K562 (cell line): ENCODE data around the gene PIANP. TPM values are rescaled to one million over a fixed set of nuclear protein-coding genes. Genes with fewer than 3 reads are reported as not detected.

Source experiments
- ELF1 ChIP-seq: fragments of 200-800 bp; sonication (Bioruptor generic); IDR thresholded peaks from 2 replicates; pipeline ENCODE4 v1.6.1; 2016; ENCODE audit warnings: missing genetic modification characterization, missing compliant biosample characterization
- ETS2 ChIP-seq: IDR thresholded peaks from 2 replicates; pipeline ENCODE4 v1.6.1; 2016; ENCODE audit warnings: borderline replicate concordance, missing genetic modification characterization, mild to moderate bottlenecking, moderate library complexity, missing compliant biosample characterization; ENCODE audit not compliant: poor library complexity, severe bottlenecking
- EWSR1 ChIP-seq: fragments of 450-650 bp; IDR thresholded peaks from 2 replicates; pipeline ENCODE4 v1.6.1; 2018; ENCODE audit warnings: borderline replicate concordance, mild to moderate bottlenecking, low read depth, moderate library complexity; ENCODE audit not compliant: partially characterized antibody
- FOXP1 ChIP-seq: sonication (generic); formaldehyde crosslinking; IDR thresholded peaks from 2 replicates; pipeline ENCODE4 v1.8.0; 2022; ENCODE audit warnings: mild to moderate bottlenecking, missing genetic modification reagents
- HMBOX1 ChIP-seq: sonication (generic); IDR thresholded peaks from 2 replicates; pipeline ENCODE4 v1.6.1; 2016
- LARP7 ChIP-seq: fragments of 450-650 bp; IDR thresholded peaks from 2 replicates; pipeline ENCODE4 v1.6.1; 2016
- MTA1 ChIP-seq: fragments of 450-650 bp; IDR thresholded peaks from 2 replicates; pipeline ENCODE4 v1.6.1; 2017; ENCODE audit warnings: borderline replicate concordance
- MTF1 ChIP-seq: fragments of 250-450 bp; sonication (Bioruptor Pico); IDR thresholded peaks from 2 replicates; pipeline ENCODE4 v1.9.0; 2021; ENCODE audit warnings: moderate library complexity, mild to moderate bottlenecking, inconsistent platforms, borderline replicate concordance
- POLR2H ChIP-seq: IDR thresholded peaks from 2 replicates; pipeline ENCODE4 v1.6.1; 2016; ENCODE audit warnings: missing genetic modification characterization, low read depth, mild to moderate bottlenecking, control low read depth, missing compliant biosample characterization, moderate library complexity
- RFX7 ChIP-seq: fragments of 250-450 bp; sonication (Bioruptor Pico); IDR thresholded peaks from 2 replicates; pipeline ENCODE4 v1.5.1; 2021; ENCODE audit warnings: mild to moderate bottlenecking
- SMAD4 ChIP-seq: fragments of 250-450 bp; sonication (Bioruptor Pico); conservative IDR thresholded peaks from 2 replicates; pipeline ENCODE4 v1.8.0; 2021; ENCODE audit warnings: inconsistent platforms, mild to moderate bottlenecking, moderate library complexity
- SNAPC5 ChIP-seq: fragments of 250-450 bp; sonication (Bioruptor Pico); IDR thresholded peaks from 2 replicates; pipeline ENCODE4 v1.8.0; 2021; ENCODE audit warnings: moderate library complexity, mild to moderate bottlenecking, inconsistent platforms
- XRCC4 ChIP-seq: IDR thresholded peaks from one replicate; pipeline ENCODE4 v1.6.1; 2011; ENCODE audit not compliant: insufficient read depth, insufficient read length; ENCODE audit errors: extremely low read depth
- ZBTB1 ChIP-seq: sonication (generic); formaldehyde crosslinking; IDR thresholded peaks from 2 replicates; pipeline ENCODE4 v1.8.1; 2023; ENCODE audit warnings: missing genetic modification reagents, low read depth, mild to moderate bottlenecking, borderline replicate concordance
- ZKSCAN1 ChIP-seq: fragments of 150-350 bp; IDR thresholded peaks from 2 replicates; pipeline ENCODE4 v1.6.1; 2016; ENCODE audit warnings: low read depth, low read length
- ZNF184 ChIP-seq: sonication (generic); formaldehyde crosslinking; IDR thresholded peaks from 2 replicates; pipeline ENCODE4 v1.5.0; 2020; ENCODE audit warnings: missing genetic modification reagents
- ZNF316 ChIP-seq: fragments of 450-650 bp; IDR thresholded peaks from 2 replicates; pipeline ENCODE4 v1.6.1; 2016
- ZNF445 ChIP-seq: fragments of 250-450 bp; sonication (Bioruptor Pico); IDR thresholded peaks from 2 replicates; pipeline ENCODE4 v1.4.0; 2020; ENCODE audit warnings: low read depth, mild to moderate bottlenecking, moderate library complexity
- polyA plus RNA-seq, 8 experiments: library from polyadenylated mRNA; depleted of rRNA in 4 of 8; stranded (reverse) in 5 of 8; unstranded in 3 of 8; fragments of >200 nt; fragmentation: Nextera tagmentation in 2 of 8; fragmentation: Illumina TruSeq in 1 of 8; extraction: Ambion mirVana in 2 of 8; extraction: Trizol in 1 of 8; gene quantifications; 2 replicates each; pipeline versions ENCODE4 v1.2.1 to v1.2.3, GENCODE V29; 2011 to 2014; ENCODE audit warnings: inconsistent platforms in 1 of 8, missing spikeins in 1 of 8
- total RNA-seq, 7 experiments: library from RNA; depleted of rRNA in 6 of 7; stranded (reverse); fragments of >200 nt in 6 of 7; fragmentation: Illumina TruSeq in 2 of 7; extraction: Trizol in 2 of 7; gene quantifications; 2 replicates each; pipeline versions ENCODE4 v1.2.1 to v1.2.3, GENCODE V29; 2011 to 2021; ENCODE audit warnings: low replicate concordance in 1 of 7
- TF ChIP-seq, protein P1 (sequence below): fragments of 450-650 bp; IDR thresholded peaks from 2 replicates; pipeline ENCODE4 v1.6.1; 2018; ENCODE audit not compliant: partially characterized antibody
- TF ChIP-seq, protein P2 (sequence below): conservative IDR thresholded peaks from 2 replicates; pipeline ENCODE4 v1.6.1; 2011; ENCODE audit warnings: low read depth, mild to moderate bottlenecking, low read length; ENCODE audit not compliant: control insufficient read depth
- TF ChIP-seq, protein P3 (sequence below): sonication (generic); formaldehyde crosslinking; IDR thresholded peaks from 2 replicates; pipeline ENCODE4 v1.8.0; 2023; ENCODE audit warnings: mild to moderate bottlenecking, missing genetic modification reagents

PIANP gene
- total and polyA plus RNA-seq, 9 of the 15 experiments (the other 6 are each of a cell fraction or from before 2014, with no cell fraction given), result 0.07 TPM; not detected in 8

DNA sequence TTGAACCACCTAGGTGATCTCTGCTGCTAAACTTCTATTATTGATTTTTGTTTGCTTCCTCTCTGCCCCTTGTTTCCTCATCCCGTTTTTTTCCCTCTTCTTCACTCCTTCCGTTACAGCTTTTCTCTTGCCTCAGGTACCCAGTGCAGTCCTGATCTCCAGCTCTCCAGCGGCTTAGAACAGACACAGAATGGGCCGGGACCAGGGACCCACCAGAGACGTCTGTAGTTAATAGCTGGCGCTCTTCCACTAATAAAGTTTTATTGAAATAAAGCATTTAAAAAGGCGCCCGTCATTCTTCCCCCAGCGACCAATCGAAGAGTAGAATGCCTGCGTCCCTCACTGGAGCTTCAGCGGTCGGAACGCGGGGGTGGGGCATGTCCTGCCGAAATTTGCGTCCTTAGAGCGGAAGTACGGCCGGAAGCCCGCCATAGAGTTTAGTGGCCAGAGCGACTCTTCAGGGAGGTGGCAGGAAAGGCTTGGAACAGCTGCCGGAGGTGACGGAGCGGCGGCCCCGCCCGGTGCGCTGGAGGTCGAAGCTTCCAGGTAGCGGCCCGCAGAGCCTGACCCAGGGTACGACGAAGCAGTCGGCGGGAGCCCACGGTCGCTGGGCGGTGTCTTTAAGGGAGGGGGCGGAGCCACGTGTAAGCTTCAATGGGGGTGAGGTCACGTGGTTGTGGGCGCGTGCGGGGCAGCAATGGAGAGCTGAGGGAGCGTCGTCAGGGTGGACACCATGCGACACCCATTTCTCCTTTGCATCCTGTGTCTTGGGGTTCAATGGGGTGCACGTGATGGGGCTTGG, 23.2 kb upstream of the PIANP start, which contains the start of gene COPS7A (continued):
- TF ChIP-seq, protein P1, sequence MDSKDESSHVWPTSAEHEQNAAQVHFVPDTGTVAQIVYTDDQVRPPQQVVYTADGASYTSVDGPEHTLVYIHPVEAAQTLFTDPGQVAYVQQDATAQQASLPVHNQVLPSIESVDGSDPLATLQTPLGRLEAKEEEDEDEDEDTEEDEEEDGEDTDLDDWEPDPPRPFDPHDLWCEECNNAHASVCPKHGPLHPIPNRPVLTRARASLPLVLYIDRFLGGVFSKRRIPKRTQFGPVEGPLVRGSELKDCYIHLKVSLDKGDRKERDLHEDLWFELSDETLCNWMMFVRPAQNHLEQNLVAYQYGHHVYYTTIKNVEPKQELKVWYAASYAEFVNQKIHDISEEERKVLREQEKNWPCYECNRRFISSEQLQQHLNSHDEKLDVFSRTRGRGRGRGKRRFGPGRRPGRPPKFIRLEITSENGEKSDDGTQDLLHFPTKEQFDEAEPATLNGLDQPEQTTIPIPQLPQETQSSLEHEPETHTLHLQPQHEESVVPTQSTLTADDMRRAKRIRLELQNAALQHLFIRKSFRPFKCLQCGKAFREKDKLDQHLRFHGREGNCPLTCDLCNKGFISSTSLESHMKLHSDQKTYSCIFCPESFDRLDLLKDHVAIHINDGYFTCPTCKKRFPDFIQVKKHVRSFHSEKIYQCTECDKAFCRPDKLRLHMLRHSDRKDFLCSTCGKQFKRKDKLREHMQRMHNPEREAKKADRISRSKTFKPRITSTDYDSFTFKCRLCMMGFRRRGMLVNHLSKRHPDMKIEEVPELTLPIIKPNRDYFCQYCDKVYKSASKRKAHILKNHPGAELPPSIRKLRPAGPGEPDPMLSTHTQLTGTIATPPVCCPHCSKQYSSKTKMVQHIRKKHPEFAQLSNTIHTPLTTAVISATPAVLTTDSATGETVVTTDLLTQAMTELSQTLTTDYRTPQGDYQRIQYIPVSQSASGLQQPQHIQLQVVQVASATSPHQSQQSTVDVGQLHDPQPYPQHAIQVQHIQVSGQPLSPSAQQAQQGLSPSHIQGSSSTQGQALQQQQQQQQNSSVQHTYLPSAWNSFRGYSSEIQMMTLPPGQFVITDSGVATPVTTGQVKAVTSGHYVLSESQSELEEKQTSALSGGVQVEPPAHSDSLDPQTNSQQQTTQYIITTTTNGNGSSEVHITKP, result peak; percentile 41
- TF ChIP-seq ELF1 (tag), result peak; percentile 94
- no peak for TF ChIP-seq MTA1
- TF ChIP-seq EWSR1, result no peak
- no peak for TF ChIP-seq RFX7 (CRISPR knock-in tag)
- no peak for TF ChIP-seq FOXP1 (CRISPR knock-in tag)
- TF ChIP-seq POLR2H (tag), result peak; percentile 69
- TF ChIP-seq ETS2 (tag), result no peak
- TF ChIP-seq SMAD4 (CRISPR knock-in tag), result peak; percentile 68; the same call in 1 of the 2 replicates
- no peak for TF ChIP-seq ZNF184 (CRISPR knock-in tag)
- TF ChIP-seq, protein P2, sequence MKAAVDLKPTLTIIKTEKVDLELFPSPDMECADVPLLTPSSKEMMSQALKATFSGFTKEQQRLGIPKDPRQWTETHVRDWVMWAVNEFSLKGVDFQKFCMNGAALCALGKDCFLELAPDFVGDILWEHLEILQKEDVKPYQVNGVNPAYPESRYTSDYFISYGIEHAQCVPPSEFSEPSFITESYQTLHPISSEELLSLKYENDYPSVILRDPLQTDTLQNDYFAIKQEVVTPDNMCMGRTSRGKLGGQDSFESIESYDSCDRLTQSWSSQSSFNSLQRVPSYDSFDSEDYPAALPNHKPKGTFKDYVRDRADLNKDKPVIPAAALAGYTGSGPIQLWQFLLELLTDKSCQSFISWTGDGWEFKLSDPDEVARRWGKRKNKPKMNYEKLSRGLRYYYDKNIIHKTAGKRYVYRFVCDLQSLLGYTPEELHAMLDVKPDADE, result peak; percentile 78; the same call in 1 of the 2 replicates
- TF ChIP-seq, protein P3, sequence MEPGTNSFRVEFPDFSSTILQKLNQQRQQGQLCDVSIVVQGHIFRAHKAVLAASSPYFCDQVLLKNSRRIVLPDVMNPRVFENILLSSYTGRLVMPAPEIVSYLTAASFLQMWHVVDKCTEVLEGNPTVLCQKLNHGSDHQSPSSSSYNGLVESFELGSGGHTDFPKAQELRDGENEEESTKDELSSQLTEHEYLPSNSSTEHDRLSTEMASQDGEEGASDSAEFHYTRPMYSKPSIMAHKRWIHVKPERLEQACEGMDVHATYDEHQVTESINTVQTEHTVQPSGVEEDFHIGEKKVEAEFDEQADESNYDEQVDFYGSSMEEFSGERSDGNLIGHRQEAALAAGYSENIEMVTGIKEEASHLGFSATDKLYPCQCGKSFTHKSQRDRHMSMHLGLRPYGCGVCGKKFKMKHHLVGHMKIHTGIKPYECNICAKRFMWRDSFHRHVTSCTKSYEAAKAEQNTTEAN (CRISPR knock-in tag), result no peak
- TF ChIP-seq ZKSCAN1, result peak; percentile 68; the same call in 1 of the 2 replicates
- no peak for TF ChIP-seq LARP7
- no peak for TF ChIP-seq HMBOX1
- no peak for TF ChIP-seq XRCC4
- TF ChIP-seq MTF1 (CRISPR knock-in tag), result no peak
- TF ChIP-seq ZNF316, result no peak
- no peak for TF ChIP-seq ZNF445
- no peak for TF ChIP-seq SNAPC5 (CRISPR knock-in tag)
- no peak for TF ChIP-seq ZBTB1 (CRISPR knock-in tag)
